ENCODE results near the gene P2RX6.
A peak's percentile ranks its signal among the peaks of the same experiment; 100 is the strongest.
"Not testable (repeated sequence)": the region's sequence is repeated elsewhere in the genome, so short reads cannot be mapped to it uniquely, and the experiment has no call there.

Gene P2RX6

GRCh38 chr22:21000207-21000986, 14.6 kb upstream of the P2RX6 start:
- H3K27ac ChIP-seq, result no peak overlapping the region
- H3K36me3 ChIP-seq (replicated peaks), result peaks cover 32% of the 10 kb centered on the region
- H3K27me3 ChIP-seq (replicated peaks), result no peaks in the 10 kb centered on the region
- no peak for DNase-seq
- H3K4me3 ChIP-seq (ENCODE audit: low read depth, low read length), result peak overlapping the region; percentile 71
- in situ Hi-C loops (cut with HindIII; ENCODE audit: low pct_ligation_motif_present, low sequenced_read_pairs), result no loop called here
- peak; percentile 13 for TF ChIP-seq CTCF (IDR thresholded peaks at IDR 0.05; ENCODE audit: low read depth, low read length, missing control alignments)

- no peak for DNase-seq
- H3K27me3 ChIP-seq (replicated peaks), result no peaks in the 10 kb centered on the region
- in situ Hi-C loops (cut with HindIII; ENCODE audit: low pct_ligation_motif_present, low sequenced_read_pairs), result no loop called here
- no peak for TF ChIP-seq CTCF (IDR thresholded peaks at IDR 0.05; ENCODE audit: low read depth, low read length, missing control alignments)
- H3K36me3 ChIP-seq (replicated peaks), result peaks cover 27% of the 10 kb centered on the region
- peak overlapping the region; percentile 71 for H3K4me3 ChIP-seq (ENCODE audit: low read depth, low read length)
- peak overlapping the region; percentile 98 for H3K27ac ChIP-seq
Observed at GRCh38 chr22:21000987-21001600, 13.9 kb upstream of the P2RX6 start.

- peak; percentile 94 for DNase-seq
- in situ Hi-C loops (cut with HindIII; ENCODE audit: low pct_ligation_motif_present, low sequenced_read_pairs), result no loop called here
- H3K4me3 ChIP-seq (ENCODE audit: low read depth, low read length), result peak within 1 kb of the TSS; percentile 71
- H3K36me3 ChIP-seq (replicated peaks), result peaks cover 21% of the 10 kb centered on the region
- no peak for TF ChIP-seq CTCF (IDR thresholded peaks at IDR 0.05; ENCODE audit: low read depth, low read length, missing control alignments)
- peak within 1 kb of the TSS; percentile 98 for H3K27ac ChIP-seq
- no peaks in the 10 kb centered on the region for H3K27me3 ChIP-seq (replicated peaks)
Observed at GRCh38 chr22:21001601-21002325, 13.2 kb upstream of the P2RX6 start, which contains the start of gene THAP7. THAP7 (minus strand) TSS chr22:21002118; CDS start chr22:21001911, 207 bp downstream.

GRCh38 chr22:21003782-21004181, 11.2 kb upstream of the P2RX6 start:
- Histone ChIP-seq H3K27ac (no peak overlapping the region), H3K27me3 (replicated peaks) (no peaks in the 10 kb centered on the region), H3K36me3 (replicated peaks) (peaks cover 8% of the 10 kb centered on the region), H3K4me3 (ENCODE audit: low read depth, low read length) (no peak overlapping the region)
- TF ChIP-seq CTCF (IDR thresholded peaks at IDR 0.05; ENCODE audit: low read depth, low read length, missing control alignments), result no peak
- in situ Hi-C loops (cut with HindIII; ENCODE audit: low pct_ligation_motif_present, low sequenced_read_pairs), result no loop called here
- no peak for DNase-seq

- in situ Hi-C loops (cut with HindIII; ENCODE audit: low pct_ligation_motif_present, low sequenced_read_pairs); H3K27ac ChIP-seq; H3K27me3 ChIP-seq (replicated peaks); H3K4me3 ChIP-seq (ENCODE audit: low read depth, low read length); H3K36me3 ChIP-seq (replicated peaks); DNase-seq: not testable (repeated sequence)
Observed at GRCh38 chr22:21009208-21009607, 5.8 kb upstream of the P2RX6 start.
